Measurements from ENCODE around the gene OCRL. TPM values are rescaled to one million over a fixed set of nuclear protein-coding genes. Genes with fewer than 3 reads are reported as not detected.

Gene OCRL
- total and polyA plus RNA-seq, 2 of the 4 experiments (the other 2 are of a cell fraction) = 19.4 to 20.6 TPM

DNA sequence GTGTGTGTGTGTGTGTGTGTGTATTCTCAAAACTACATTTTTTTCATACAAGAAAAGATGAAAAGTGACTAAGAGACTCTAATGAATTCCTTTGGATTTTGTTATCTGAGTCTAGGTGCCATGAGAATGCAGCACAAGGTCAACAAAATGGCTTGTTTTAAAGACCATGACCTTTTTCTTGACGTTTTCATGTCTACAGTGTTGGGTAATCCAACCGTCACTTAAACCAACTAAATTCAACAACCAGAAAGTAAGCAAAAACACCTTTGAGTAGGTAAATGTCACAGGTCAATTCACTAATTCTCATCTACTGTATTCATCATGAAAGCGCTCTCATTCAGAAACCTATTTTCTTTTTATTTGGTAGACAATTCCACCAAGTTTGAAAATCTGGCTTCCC is 19.9 kb upstream of the OCRL start:
- intact Hi-C loops (cut with micrococcal nuclease) (no loop called here), in situ Hi-C loops (cut with MboI; ENCODE audit: low sequenced_read_pairs) (no loop called here), dilution Hi-C loops (cut with HindIII; ENCODE audit: low sequenced_read_pairs, unreplicated experiment) (no loop called here)
- no peak overlapping the region for H2AFZ ChIP-seq (replicated peaks; ENCODE audit: low read length, poor library complexity)
- no peak overlapping the region for H3K18ac ChIP-seq (ENCODE audit: low read depth, low read length)
- H2BK20ac ChIP-seq (ENCODE audit: low read depth, low read length) = no peak overlapping the region
- no peak overlapping the region for H3K4me2 ChIP-seq (ENCODE audit: low read depth, low read length)
- no peak overlapping the region for H3K4me3 ChIP-seq (ENCODE audit: insufficient read depth, low read depth, low read length)
- H3K36me3 ChIP-seq (ENCODE audit: control insufficient read depth, insufficient read depth, low read length) = peaks cover 4% of the 10 kb centered on the region; the same call in 1 of the 2 replicates
- no peak overlapping the region for H3K27ac ChIP-seq (ENCODE audit: insufficient read depth, low read length)
- no peak overlapping the region for H3K14ac ChIP-seq (replicated peaks; ENCODE audit: low read depth, low read length)
- H2BK120ac ChIP-seq (ENCODE audit: low read depth, low read length) = no peak overlapping the region
- no peak overlapping the region for H2AK9ac ChIP-seq (replicated peaks; ENCODE audit: low read depth, low read length, poor library complexity)
- H2BK5ac ChIP-seq (ENCODE audit: low read depth, low read length, poor library complexity, severe bottlenecking) = no peak overlapping the region
- ChIA-PET CTCF (no interaction called here), POLR2A (ENCODE audit: unreplicated experiment) (no interaction called here)
- H3K4ac ChIP-seq (ENCODE audit: low read depth, low read length) = no peak overlapping the region
- H4K8ac ChIP-seq (ENCODE audit: low read depth in 2 of 2, low read length in 2 of 2) = no peak overlapping the region
- no peak overlapping the region for H3K56ac ChIP-seq (ENCODE audit: extremely low read depth, insufficient read depth, low read length)
- H4K5ac ChIP-seq (ENCODE audit: low read depth, low read length) = no peak overlapping the region
- H3K79me1 ChIP-seq (ENCODE audit: low read depth in 1 of 2, low read length in 2 of 2) = peaks cover 0 to 7% of the 10 kb centered on the region in 2 experiments; a peak in 2 of 4 replicates
- H3K4me1 ChIP-seq (ENCODE audit: control insufficient read depth, insufficient read depth, low read length) = no peaks in the 10 kb centered on the region
- no peaks in the 10 kb centered on the region for H3K9me1 ChIP-seq (ENCODE audit: insufficient read depth, low read length)
- H3K27me3 ChIP-seq (ENCODE audit: control insufficient read depth, insufficient read depth, low read length) = no peaks in the 10 kb centered on the region
- no peaks in the 10 kb centered on the region for H3K9me3 ChIP-seq (ENCODE audit: control insufficient read depth, insufficient read depth, low read length)
- H2BK15ac ChIP-seq (ENCODE audit: low read depth, low read length) = no peak overlapping the region
- peaks cover 13% of the 10 kb centered on the region; the same call in 1 of the 2 replicates for H4K20me1 ChIP-seq (ENCODE audit: insufficient read depth, low read length)
- ATAC-seq (ENCODE audit: low read depth) = no peak
- H4K91ac ChIP-seq (ENCODE audit: insufficient read depth, low read depth, low read length) = no peak overlapping the region
- no peak for DNase-seq
- no peak overlapping the region for H3K9ac ChIP-seq (ENCODE audit: low read depth, low read length)
- H2AK5ac ChIP-seq (ENCODE audit: low read depth, low read length) = no peak overlapping the region
- BruUV-seq (replicated peaks) = no TSS peak
- no peak for TF ChIP-seq SMC3 (IDR thresholded peaks at IDR 0.05; ENCODE audit: low read depth, low read length)
- no peak for TF ChIP-seq NFE2L2 (IDR thresholded peaks at IDR 0.05; ENCODE audit: low read depth, low read length)
- TF ChIP-seq, protein P1, sequence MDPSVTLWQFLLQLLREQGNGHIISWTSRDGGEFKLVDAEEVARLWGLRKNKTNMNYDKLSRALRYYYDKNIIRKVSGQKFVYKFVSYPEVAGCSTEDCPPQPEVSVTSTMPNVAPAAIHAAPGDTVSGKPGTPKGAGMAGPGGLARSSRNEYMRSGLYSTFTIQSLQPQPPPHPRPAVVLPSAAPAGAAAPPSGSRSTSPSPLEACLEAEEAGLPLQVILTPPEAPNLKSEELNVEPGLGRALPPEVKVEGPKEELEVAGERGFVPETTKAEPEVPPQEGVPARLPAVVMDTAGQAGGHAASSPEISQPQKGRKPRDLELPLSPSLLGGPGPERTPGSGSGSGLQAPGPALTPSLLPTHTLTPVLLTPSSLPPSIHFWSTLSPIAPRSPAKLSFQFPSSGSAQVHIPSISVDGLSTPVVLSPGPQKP (IDR thresholded peaks at IDR 0.05; ENCODE audit: borderline replicate concordance, low read depth, low read length) = no peak
- TF ChIP-seq MXI1 (IDR thresholded peaks at IDR 0.05; ENCODE audit: borderline replicate concordance, low read depth, low read length) = no peak
- no peak for TF ChIP-seq CHD1 (IDR thresholded peaks at IDR 0.05; ENCODE audit: low read depth, low read length)
- TF ChIP-seq CEBPB (IDR thresholded peaks at IDR 0.05; ENCODE audit: low read depth, low read length) = no peak
- no peak for TF ChIP-seq FOS (IDR thresholded peaks at IDR 0.05; ENCODE audit: low read depth, low read length)
- no peak for TF ChIP-seq MAZ (IDR thresholded peaks at IDR 0.05; ENCODE audit: borderline replicate concordance, low read depth, low read length)
- no peak for TF ChIP-seq BHLHE40 (IDR thresholded peaks at IDR 0.05; ENCODE audit: low read depth, low read length)
- WGBS, 2 experiments (ENCODE audit: extremely low coverage in 2 of 2, insufficient read length in 1 of 2) = no CpG with 5 or more reads among the region's 3 CpGs
- no peak overlapping the region for H3K23ac ChIP-seq (ENCODE audit: low read depth, low read length)

Data from IMR-90 (cell line).